ENCODE results near the gene HOXA13.

- TF ChIP-seq ZNF274 (IDR thresholded peaks at IDR 0.05; ENCODE audit: low read depth, low read length) (no peak), YY1 (IDR thresholded peaks at IDR 0.05; ENCODE audit: insufficient read depth, insufficient read length) (no peak), SUZ12 (IDR thresholded peaks at IDR 0.05; ENCODE audit: extremely low read depth, insufficient read depth, insufficient read length) (peak; percentile 98)
Measured at GRCh38 chr7:27179503-27180430, 20.1 kb downstream of the HOXA13 start.
